MCF 10A (cell line): Measurements from ENCODE around the gene SLC6A19. TPM values are rescaled to one million over a fixed set of nuclear protein-coding genes. Genes with fewer than 3 reads are reported as not detected.
"Not testable (repeated sequence)": the region's sequence is repeated elsewhere in the genome, so short reads cannot be mapped to it uniquely, and the experiment has no call there.

ENCODE experiments used
- BruUV-seq: library from RNA; stranded (reverse); fragments of 400-500 nt; replicated peaks from 2 replicates; lab custom pipeline; 2021; lab: Mats Ljungman, UMichigan
- CTCF ChIA-PET: fragments of 300-600 bp; sonication (Branson Sonifier 250); formaldehyde crosslinking; extraction: SDS; loops from one replicate; lab custom pipeline; 2021; ENCODE audit warnings: antibody characterized with exemption, inconsistent platforms; lab: Yijun Ruan, JAX
- POLR2A ChIA-PET: fragments of 300-600, 350-650 bp; sonication (Branson Sonifier 250); formaldehyde crosslinking; extraction: SDS; loops from one replicate; lab custom pipeline; 2020; ENCODE audit warnings: antibody characterized with exemption, inconsistent platforms; lab: Yijun Ruan, JAX
- DNase-seq: peaks from one replicate; pipeline ENCODE4 v3.0.0-alpha.2; 2018; ENCODE audit not compliant: unreplicated experiment
- H3K27ac Mint-ChIP-seq: one replicate; pipeline ENCODE4 v1.8.0; 2022; ENCODE audit warnings: mild to moderate bottlenecking, low read depth, mixed read lengths; ENCODE audit not compliant: unreplicated experiment
- H3K27me3 Mint-ChIP-seq: one replicate; pipeline ENCODE4 v1.8.0; 2022; ENCODE audit warnings: mixed read lengths; ENCODE audit not compliant: insufficient read depth, unreplicated experiment
- H3K36me3 Mint-ChIP-seq: one replicate; pipeline ENCODE4 v1.8.0; 2022; ENCODE audit warnings: mild to moderate bottlenecking, moderate library complexity, mixed read lengths; ENCODE audit not compliant: insufficient read depth, unreplicated experiment
- H3K4me1 Mint-ChIP-seq: one replicate; pipeline ENCODE4 v1.8.0; 2022; ENCODE audit warnings: mixed read lengths; ENCODE audit not compliant: insufficient read depth, unreplicated experiment
- H3K4me3 Mint-ChIP-seq: one replicate; pipeline ENCODE4 v1.8.0; 2022; ENCODE audit warnings: mild to moderate bottlenecking, moderate library complexity, mixed read lengths; ENCODE audit not compliant: unreplicated experiment
- H3K9me3 Mint-ChIP-seq: one replicate; pipeline ENCODE4 v1.8.0; 2022; ENCODE audit warnings: mixed read lengths; ENCODE audit not compliant: unreplicated experiment
- intact Hi-C: fragments of 100-400 bp; cut with micrococcal nuclease; formaldehyde crosslinking; loops from 2 replicates; pipeline ENCODE4 v1.14.1; 2022
- total RNA-seq: library from RNA; stranded (reverse); gene quantifications from 2 replicates; pipeline ENCODE4 v1.2.3, GENCODE V29; 2022
- TF ChIP-seq, protein P1 (sequence below): fragments of 200-600 bp; IDR thresholded peaks from one replicate; pipeline ENCODE4 v1.8.0; 2022; ENCODE audit warnings: antibody characterized with exemption, mild to moderate bottlenecking; ENCODE audit not compliant: unreplicated experiment

The SLC6A19 gene
- total RNA-seq, 1 experiment from 2014 or later = not detected

DNA sequence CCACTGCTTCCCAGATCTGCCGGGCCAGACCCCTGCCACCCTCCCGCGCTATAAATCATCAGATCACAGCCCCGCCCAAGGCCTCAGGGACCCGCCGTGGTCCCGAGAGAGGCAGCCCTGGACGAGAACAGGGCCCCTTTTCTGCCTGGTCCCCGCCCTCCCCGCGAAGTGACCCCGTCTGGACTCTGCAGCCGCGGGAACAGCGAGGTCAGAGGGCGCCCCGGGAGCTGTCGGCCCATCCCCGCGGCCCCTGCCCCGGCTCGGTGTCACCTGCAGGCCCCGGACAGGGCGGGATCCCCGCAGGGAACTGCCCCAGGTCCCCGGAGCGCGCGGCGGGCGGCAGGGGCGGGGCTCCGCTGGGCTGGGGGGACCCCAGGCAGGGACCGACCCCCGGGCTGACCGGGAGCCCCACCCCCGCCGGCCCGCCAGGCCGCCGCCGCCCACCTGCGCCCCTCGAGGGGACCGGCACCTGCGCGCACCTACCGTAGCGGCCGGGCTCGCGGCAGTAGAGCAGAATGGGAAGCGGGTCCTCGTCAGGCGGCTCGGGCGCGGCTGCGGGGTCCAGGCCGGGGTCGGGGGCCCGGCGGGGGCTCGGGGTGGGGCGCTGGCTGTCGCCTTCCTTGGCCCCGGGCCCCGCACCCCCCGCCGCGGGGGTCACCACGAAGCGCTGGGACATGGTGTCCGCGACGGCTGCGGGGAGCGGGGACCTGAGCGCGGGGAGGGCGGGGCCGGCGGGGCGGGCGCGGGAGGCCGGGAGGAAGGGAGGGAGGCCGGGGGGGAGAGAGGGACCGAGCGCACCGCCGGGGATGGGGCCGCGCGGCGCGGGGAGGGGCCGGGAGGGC lies 46.0 kb upstream of the SLC6A19 start:
- H3K4me3 Mint-ChIP-seq = no peak overlapping the region
- no peak for DNase-seq
- H3K27ac Mint-ChIP-seq = no peak overlapping the region
- intact Hi-C loops = no loop called here
- H3K9me3 Mint-ChIP-seq = peaks cover 17% of the 10 kb centered on the region
- H3K4me1 Mint-ChIP-seq = peaks cover 5% of the 10 kb centered on the region
- H3K36me3 Mint-ChIP-seq = no peaks in the 10 kb centered on the region
- no TSS peak for BruUV-seq
- ChIA-PET POLR2A (no interaction called here), CTCF (no interaction called here)
- TF ChIP-seq, protein P1, sequence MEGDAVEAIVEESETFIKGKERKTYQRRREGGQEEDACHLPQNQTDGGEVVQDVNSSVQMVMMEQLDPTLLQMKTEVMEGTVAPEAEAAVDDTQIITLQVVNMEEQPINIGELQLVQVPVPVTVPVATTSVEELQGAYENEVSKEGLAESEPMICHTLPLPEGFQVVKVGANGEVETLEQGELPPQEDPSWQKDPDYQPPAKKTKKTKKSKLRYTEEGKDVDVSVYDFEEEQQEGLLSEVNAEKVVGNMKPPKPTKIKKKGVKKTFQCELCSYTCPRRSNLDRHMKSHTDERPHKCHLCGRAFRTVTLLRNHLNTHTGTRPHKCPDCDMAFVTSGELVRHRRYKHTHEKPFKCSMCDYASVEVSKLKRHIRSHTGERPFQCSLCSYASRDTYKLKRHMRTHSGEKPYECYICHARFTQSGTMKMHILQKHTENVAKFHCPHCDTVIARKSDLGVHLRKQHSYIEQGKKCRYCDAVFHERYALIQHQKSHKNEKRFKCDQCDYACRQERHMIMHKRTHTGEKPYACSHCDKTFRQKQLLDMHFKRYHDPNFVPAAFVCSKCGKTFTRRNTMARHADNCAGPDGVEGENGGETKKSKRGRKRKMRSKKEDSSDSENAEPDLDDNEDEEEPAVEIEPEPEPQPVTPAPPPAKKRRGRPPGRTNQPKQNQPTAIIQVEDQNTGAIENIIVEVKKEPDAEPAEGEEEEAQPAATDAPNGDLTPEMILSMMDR = no peak
- H3K27me3 Mint-ChIP-seq = peaks cover 20% of the 10 kb centered on the region

DNA sequence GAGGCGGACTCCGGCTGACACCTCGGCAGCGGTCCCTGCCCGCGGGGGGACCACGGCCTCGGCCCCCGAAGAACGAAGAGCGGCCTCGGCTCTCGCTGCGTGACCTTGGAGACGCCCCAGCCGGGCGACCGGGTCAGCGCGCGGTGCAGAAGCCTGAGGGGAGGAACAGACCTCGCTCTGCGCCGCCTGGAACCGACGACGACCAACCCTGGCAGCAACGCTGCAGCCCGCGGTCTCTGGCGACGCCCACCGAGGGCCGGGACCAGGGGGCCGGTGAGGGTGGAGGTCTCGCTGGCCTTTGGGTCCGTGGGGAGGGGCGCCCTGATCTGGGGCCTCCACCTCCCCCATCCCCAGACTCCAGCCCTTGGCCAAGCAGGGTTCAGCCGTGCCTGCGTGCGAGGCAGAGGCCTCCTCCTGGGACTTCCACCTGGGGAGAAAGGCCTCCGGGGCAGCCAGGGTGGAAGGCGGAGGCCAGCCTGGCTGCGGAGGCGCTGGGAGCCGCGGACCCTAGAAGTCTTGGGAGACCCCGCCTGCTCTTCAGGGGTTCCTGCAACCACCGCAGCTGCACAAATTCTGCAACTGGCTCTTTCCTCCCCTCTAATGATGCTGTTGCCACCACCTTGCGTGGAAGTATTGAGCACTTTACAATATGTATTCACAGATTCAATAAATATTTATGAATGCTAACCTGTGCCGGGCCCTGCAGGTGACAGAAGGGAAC lies 45.2 kb upstream of the SLC6A19 start:
- Mint-ChIP-seq H3K27me3 (peaks cover 15% of the 10 kb centered on the region), H3K4me1 (peaks cover 5% of the 10 kb centered on the region), H3K36me3 (no peaks in the 10 kb centered on the region), H3K27ac (no peak overlapping the region), H3K9me3 (peaks cover 18% of the 10 kb centered on the region), H3K4me3 (no peak overlapping the region)
- ChIA-PET CTCF (no interaction called here), POLR2A (no interaction called here)
- intact Hi-C loops = no loop called here
- no peak for DNase-seq
- no TSS peak for BruUV-seq
- TF ChIP-seq, protein P1 = no peak

GRCh38 chr5:1156754-1157460 lies 44.5 kb upstream of the SLC6A19 start:
- Mint-ChIP-seq H3K36me3 (no peaks in the 10 kb centered on the region), H3K9me3 (peaks cover 18% of the 10 kb centered on the region), H3K4me1 (peaks cover 9% of the 10 kb centered on the region), H3K4me3 (no peak overlapping the region), H3K27ac (no peak overlapping the region), H3K27me3 (peaks cover 13% of the 10 kb centered on the region)
- POLR2A ChIA-PET = no interaction called here
- CTCF ChIA-PET = no interaction called here
- no TSS peak for BruUV-seq
- TF ChIP-seq, protein P1 = no peak
- intact Hi-C loops = no loop called here
- no peak for DNase-seq

DNA sequence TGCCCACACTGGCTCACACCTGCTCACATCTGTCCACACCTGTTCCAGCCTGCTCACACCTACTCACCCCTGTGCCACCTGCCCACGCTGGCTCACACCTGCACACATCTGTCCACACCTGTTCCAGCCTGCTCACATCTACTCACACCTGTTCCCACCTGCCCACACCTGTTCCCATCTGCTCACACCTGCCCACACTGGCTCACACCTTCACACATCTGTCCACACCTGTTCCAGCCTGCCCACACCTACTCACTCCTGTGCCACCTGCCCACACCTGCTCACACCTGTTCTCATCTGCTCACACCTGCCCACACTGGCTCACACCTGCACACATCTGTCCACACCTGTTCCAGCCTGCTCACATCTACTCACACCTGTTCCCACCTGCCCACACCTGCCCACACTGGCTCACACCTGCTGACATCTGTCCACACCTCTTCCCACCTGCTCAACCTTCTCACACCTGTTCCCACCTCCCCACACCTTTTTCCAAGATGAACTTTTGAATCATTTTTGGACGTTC lies 43.9 kb upstream of the SLC6A19 start:
- H3K27ac Mint-ChIP-seq, BruUV-seq, intact Hi-C loops, DNase-seq, CTCF ChIA-PET, H3K4me3 Mint-ChIP-seq, H3K36me3 Mint-ChIP-seq, POLR2A ChIA-PET: not testable (repeated sequence)
- Mint-ChIP-seq H3K9me3 (peaks cover 18% of the 10 kb centered on the region), H3K4me1 (peaks cover 15% of the 10 kb centered on the region), H3K27me3 (peaks cover 13% of the 10 kb centered on the region)
